Neural progenitor cell (in vitro differentiated cells): Measurements from ENCODE around the gene RAB31. TPM values are rescaled to one million over a fixed set of nuclear protein-coding genes. Genes with fewer than 3 reads are reported as not detected.

Experiments
- DNase-seq: peaks from one replicate; pipeline ENCODE4 v3.0.0-alpha.2; 2016; ENCODE audit warnings: low spot score
- H2AFZ ChIP-seq: fragments of 200-600 bp; sonication (generic); replicated peaks from 2 replicates; pipeline ENCODE4 v1.6.1; 2016; ENCODE audit warnings: antibody characterized with exemption
- H3F3A ChIP-seq: fragments of 200-600 bp; sonication (generic); 2 replicates; pipeline ENCODE4 v1.6.1; 2016; ENCODE audit warnings: antibody characterized with exemption, low read depth
- H3K27ac ChIP-seq: fragments of 200-600 bp; sonication (generic); 2 replicates; pipeline ENCODE4 v1.5.1; 2016; ENCODE audit warnings: mild to moderate bottlenecking
- H3K27me3 ChIP-seq: fragments of 200-600 bp; sonication (generic); 2 replicates; pipeline ENCODE4 v1.6.1; 2016; ENCODE audit warnings: mild to moderate bottlenecking, moderate library complexity
- H3K36me3 ChIP-seq: fragments of 200-600 bp; sonication (generic); 2 replicates; pipeline ENCODE4 v1.5.1; 2016
- H3K4me1 ChIP-seq: fragments of 200-600 bp; sonication (generic); 2 replicates; pipeline ENCODE4 v1.6.1; 2016; ENCODE audit warnings: mixed run types
- H3K4me2 ChIP-seq: fragments of 200-600 bp; sonication (generic); 2 replicates; pipeline ENCODE4 v1.6.1; 2016
- H3K4me3 ChIP-seq: fragments of 200-600 bp; sonication (generic); 2 replicates; pipeline ENCODE4 v1.5.1; 2016
- H3K79me2 ChIP-seq: fragments of 200-600 bp; sonication (generic); 2 replicates; pipeline ENCODE4 v1.6.1; 2016; ENCODE audit warnings: low read depth
- H3K9ac ChIP-seq: fragments of 200-600 bp; sonication (generic); 2 replicates; pipeline ENCODE4 v1.6.1; 2016
- H3K9me3 ChIP-seq: fragments of 200-600 bp; sonication (generic); 2 replicates; pipeline ENCODE4 v1.5.1; 2016; ENCODE audit warnings: low read depth
- H4K20me1 ChIP-seq: fragments of 200-600 bp; sonication (generic); 2 replicates; pipeline ENCODE4 v1.6.1; 2016; ENCODE audit warnings: low read depth
- H3K27ac Mint-ChIP-seq: 3 replicates; pipeline ENCODE4 v1.8.0; 2021; ENCODE audit warnings: mixed read lengths
- H3K27me3 Mint-ChIP-seq: 2 replicates; pipeline ENCODE4 v1.8.0; 2022; ENCODE audit warnings: low read depth, mild to moderate bottlenecking, inconsistent platforms, moderate library complexity, mixed read lengths; ENCODE audit not compliant: insufficient read depth
- H3K36me3 Mint-ChIP-seq: 3 replicates; pipeline ENCODE4 v1.8.0; 2021; ENCODE audit warnings: mixed read lengths
- H3K4me1 Mint-ChIP-seq: 3 replicates; pipeline ENCODE4 v1.8.0; 2021; ENCODE audit warnings: mixed read lengths
- H3K4me3 Mint-ChIP-seq: 3 replicates; pipeline ENCODE4 v1.8.0; 2021; ENCODE audit warnings: mild to moderate bottlenecking, moderate library complexity, mixed read lengths
- H3K9me3 Mint-ChIP-seq: 3 replicates; pipeline ENCODE4 v1.8.0; 2020; ENCODE audit warnings: mixed read lengths
- CTCF ChIP-seq: fragments of 200-600 bp; sonication (generic); IDR thresholded peaks from 2 replicates; pipeline ENCODE4 v1.5.1; 2017; ENCODE audit warnings: antibody characterized with exemption, mild to moderate bottlenecking
- EZH2 ChIP-seq: fragments of 200-600 bp; sonication (generic); IDR thresholded peaks from 2 replicates; pipeline ENCODE4 v1.6.1; 2017; ENCODE audit warnings: antibody characterized with exemption, mild to moderate bottlenecking, moderate library complexity
- EZH2phosphoT487 ChIP-seq: fragments of 200-600 bp; sonication (generic); IDR thresholded peaks from 2 replicates; pipeline ENCODE4 v1.6.1; 2017; ENCODE audit warnings: antibody characterized with exemption
- total RNA-seq: library from RNA; depleted of rRNA; stranded (reverse); fragments of >200 nt; gene quantifications from 2 replicates; pipeline ENCODE4 v1.2.3, GENCODE V29; 2015; ENCODE audit warnings: low replicate concordance

The RAB31 gene
- total RNA-seq, 1 donor from 2014 or later = 5.0 TPM

- Histone ChIP-seq H3K27ac (no peak overlapping the region), H3F3A (no peaks in the 10 kb centered on the region), H3K4me2 (no peak overlapping the region), H4K20me1 (no peaks in the 10 kb centered on the region), H2AFZ (no peak overlapping the region), H3K4me3 (no peak overlapping the region), H3K9me3 (peaks cover 4% of the 10 kb centered on the region), H3K79me2 (no peaks in the 10 kb centered on the region), H3K36me3 (no peaks in the 10 kb centered on the region), H3K4me1 (no peaks in the 10 kb centered on the region), H3K9ac (no peak overlapping the region), H3K27me3 (no peaks in the 10 kb centered on the region)
- Mint-ChIP-seq H3K27ac (no peak overlapping the region), H3K4me1 (peaks cover 14% of the 10 kb centered on the region), H3K4me3 (no peak overlapping the region), H3K9me3 (peaks cover 15% of the 10 kb centered on the region), H3K36me3 (peaks cover 9% of the 10 kb centered on the region), H3K27me3 (peaks cover 3% of the 10 kb centered on the region)
- TF ChIP-seq EZH2 = no peak
- no peak for TF ChIP-seq CTCF
- TF ChIP-seq EZH2phosphoT487 = no peak
- no peak for DNase-seq
Observed at GRCh38 chr18:9863282-9863681, 155.2 kb downstream of the RAB31 start.

- H3K4me1 Mint-ChIP-seq = peaks cover 33% of the 10 kb centered on the region
- DNase-seq = no peak
- TF ChIP-seq CTCF = no peak
- TF ChIP-seq EZH2 = no peak
- no peak for TF ChIP-seq EZH2phosphoT487
- no peaks in the 10 kb centered on the region for H4K20me1 ChIP-seq
- no peak overlapping the region for H3K4me3 Mint-ChIP-seq
- H3K4me3 ChIP-seq = no peak overlapping the region
- no peaks in the 10 kb centered on the region for H3K27me3 ChIP-seq
- peaks cover 4% of the 10 kb centered on the region for H3K9me3 ChIP-seq
- H3K4me1 ChIP-seq = peaks cover 13% of the 10 kb centered on the region
- H3F3A ChIP-seq = no peaks in the 10 kb centered on the region
- no peak overlapping the region for H3K9ac ChIP-seq
- H3K79me2 ChIP-seq = no peaks in the 10 kb centered on the region
- no peaks in the 10 kb centered on the region for H3K27me3 Mint-ChIP-seq
- H3K27ac ChIP-seq = no peak overlapping the region
- H3K27ac Mint-ChIP-seq = no peak overlapping the region
- peaks cover 15% of the 10 kb centered on the region for H3K9me3 Mint-ChIP-seq
- H3K36me3 ChIP-seq = no peaks in the 10 kb centered on the region
- H3K4me2 ChIP-seq = no peak overlapping the region
- no peak overlapping the region for H2AFZ ChIP-seq
- peaks cover 9% of the 10 kb centered on the region for H3K36me3 Mint-ChIP-seq
Observed at GRCh38 chr18:9865764-9866490, 157.8 kb downstream of the RAB31 start.

- Mint-ChIP-seq H3K4me1 (peaks cover 34% of the 10 kb centered on the region), H3K36me3 (peaks cover 9% of the 10 kb centered on the region), H3K27ac (no peak overlapping the region), H3K4me3 (no peak overlapping the region), H3K9me3 (peaks cover 15% of the 10 kb centered on the region), H3K27me3 (no peaks in the 10 kb centered on the region)
- Histone ChIP-seq H3K36me3 (no peaks in the 10 kb centered on the region), H3K4me1 (peaks cover 13% of the 10 kb centered on the region), H3K9me3 (peaks cover 4% of the 10 kb centered on the region), H3K4me2 (no peak overlapping the region), H3K9ac (no peak overlapping the region), H2AFZ (no peak overlapping the region), H3F3A (no peaks in the 10 kb centered on the region), H4K20me1 (no peaks in the 10 kb centered on the region), H3K27me3 (no peaks in the 10 kb centered on the region), H3K27ac (no peak overlapping the region), H3K4me3 (no peak overlapping the region), H3K79me2 (no peaks in the 10 kb centered on the region)
- no peak for DNase-seq
- no peak for TF ChIP-seq EZH2phosphoT487
- TF ChIP-seq CTCF = no peak
- no peak for TF ChIP-seq EZH2
Observed at GRCh38 chr18:9866627-9867026, 158.5 kb downstream of the RAB31 start.
